PC-3 (cell line): ENCODE data around the gene PAGR1. TPM values are rescaled to one million over a fixed set of nuclear protein-coding genes. Genes with fewer than 3 reads are reported as not detected.

Source experiments
- ATAC-seq: fragments of 200-7000 bp; cut with Tn5 transposase; 2 replicates; pipeline ENCODE4 v1.9.1; 2020; ENCODE audit warnings: mild to moderate bottlenecking, moderate library complexity
- BruUV-seq: library from RNA; stranded (reverse); fragments of 400-500 nt; replicated peaks from 2 replicates; lab custom pipeline; 2021; lab: Mats Ljungman, UMichigan
- CTCF ChIA-PET: fragments of 300-600 bp; sonication (Branson Sonifier 250); formaldehyde crosslinking; loops from one replicate; lab custom pipeline; 2022; ENCODE audit warnings: antibody characterized with exemption; lab: Charles Lee
- POLR2A ChIA-PET: fragments of 300-600 bp; sonication (Branson Sonifier 250); formaldehyde crosslinking; loops from one replicate; lab custom pipeline; 2022; ENCODE audit warnings: antibody characterized with exemption; ENCODE audit not compliant: unreplicated experiment; lab: Charles Lee
- DNase-seq: peaks from one replicate; pipeline ENCODE4 v3.0.0-alpha.2; 2015
- H2AFZ ChIP-seq: fragments of 300-600 bp; sonication (generic); 2 replicates; pipeline ENCODE4 v1.6.0; 2016; ENCODE audit warnings: antibody characterized with exemption, low read length
- H3F3A ChIP-seq: fragments of 300-600 bp; sonication (generic); one replicate; pipeline ENCODE4 v1.6.0; 2017; ENCODE audit warnings: antibody characterized with exemption, low read length, control low read depth, mild to moderate bottlenecking; ENCODE audit not compliant: unreplicated experiment
- H3K27ac ChIP-seq: fragments of 300-600 bp; sonication (generic); 2 replicates; pipeline ENCODE4 v1.5.1; 2016; ENCODE audit warnings: mild to moderate bottlenecking, low read length
- H3K27me3 ChIP-seq: fragments of 300-600 bp; sonication (generic); 2 replicates; pipeline ENCODE4 v1.6.1; 2016; ENCODE audit warnings: low read length, mixed read lengths
- H3K36me3 ChIP-seq: fragments of 300-600 bp; sonication (generic); 2 replicates; pipeline ENCODE4 v1.6.1; 2016; ENCODE audit warnings: low read depth, mixed run types, low read length, mixed read lengths
- H3K4me1 ChIP-seq: fragments of 300-600 bp; sonication (generic); 2 replicates; pipeline ENCODE4 v1.5.1; 2016; ENCODE audit warnings: low read length; ENCODE audit not compliant: insufficient read depth
- H3K4me2 ChIP-seq: fragments of 300-600 bp; sonication (generic); 2 replicates; pipeline ENCODE4 v1.6.0; 2016; ENCODE audit warnings: low read length
- H3K4me3 ChIP-seq: fragments of 300-600 bp; sonication (generic); 2 replicates; pipeline ENCODE4 v1.5.1; 2016; ENCODE audit warnings: mild to moderate bottlenecking, low read length, mixed read lengths
- H3K79me2 ChIP-seq: fragments of 300-600 bp; sonication (generic); 2 replicates; pipeline ENCODE4 v1.6.1; 2017; ENCODE audit warnings: low read length, mixed read lengths
- H3K9ac ChIP-seq: fragments of 300-600 bp; sonication (generic); 2 replicates; pipeline ENCODE4 v1.6.0; 2016; ENCODE audit warnings: mild to moderate bottlenecking, low read length
- H3K9me2 ChIP-seq: fragments of 300-600 bp; sonication (generic); replicated peaks from 2 replicates; pipeline ENCODE4 v1.6.1; 2016; ENCODE audit warnings: mixed run types, low read length, mixed read lengths
- H3K9me3 ChIP-seq: fragments of 300-600 bp; sonication (generic); 2 replicates; pipeline ENCODE4 v1.6.1; 2016; ENCODE audit warnings: low read length, mixed read lengths
- H4K20me1 ChIP-seq: fragments of 300-600 bp; sonication (generic); 2 replicates; pipeline ENCODE4 v1.6.1; 2016; ENCODE audit warnings: low read length, mixed read lengths
- CTCF ChIP-seq: fragments of 300-600 bp; sonication (generic); conservative IDR thresholded peaks from 2 replicates; pipeline ENCODE4 v1.5.1; 2017; ENCODE audit warnings: antibody characterized with exemption, low read depth, mild to moderate bottlenecking, low read length
- EZH2 ChIP-seq: fragments of 300-600 bp; sonication (generic); IDR thresholded peaks from one replicate; pipeline ENCODE4 v1.6.1; 2017; ENCODE audit warnings: antibody characterized with exemption, mild to moderate bottlenecking, low read length; ENCODE audit not compliant: unreplicated experiment
- EZH2phosphoT487 ChIP-seq: fragments of 300-600 bp; sonication (generic); IDR thresholded peaks from 2 replicates; pipeline ENCODE4 v1.6.1; 2018; ENCODE audit warnings: mild to moderate bottlenecking, antibody characterized with exemption, low read length, borderline replicate concordance
- intact Hi-C: fragments of 100-400 bp; cut with micrococcal nuclease; formaldehyde crosslinking; loops from 2 replicates; pipeline ENCODE4 v1.9.0; 2023
- total RNA-seq: library from RNA; depleted of rRNA; stranded (reverse); fragments of >200 nt; gene quantifications from 2 replicates; pipeline ENCODE4 v1.2.3, GENCODE V29; 2014

PAGR1 gene
- total RNA-seq, 1 experiment from 2014 or later: 53.8 TPM

GRCh38 chr16:29813644-29814562 lies 2.0 kb upstream of the PAGR1 start:
- DNase-seq: no peak
- no peak overlapping the region for H3K4me2 ChIP-seq
- intact Hi-C loops: no loop called here
- TF ChIP-seq EZH2phosphoT487 (no peak), CTCF (no peak), EZH2 (no peak)
- H3K36me3 ChIP-seq: no peaks in the 10 kb centered on the region; the same call in none of the 2 replicates
- H4K20me1 ChIP-seq: no peaks in the 10 kb centered on the region
- H3K9me2 ChIP-seq: no peaks in the 10 kb centered on the region
- H3K4me3 ChIP-seq: no peak overlapping the region
- BruUV-seq: no TSS peak
- H3K27ac ChIP-seq: no peak overlapping the region
- CTCF ChIA-PET: no interaction called here
- no peak overlapping the region for H3K9ac ChIP-seq
- no peak for ATAC-seq
- H3K9me3 ChIP-seq: no peaks in the 10 kb centered on the region
- POLR2A ChIA-PET: no interaction called here
- H3F3A ChIP-seq: peaks cover 3% of the 10 kb centered on the region
- H3K79me2 ChIP-seq: peaks cover 40% of the 10 kb centered on the region
- peaks cover 44% of the 10 kb centered on the region for H3K4me1 ChIP-seq
- no peaks in the 10 kb centered on the region for H3K27me3 ChIP-seq
- H2AFZ ChIP-seq: no peak overlapping the region

- intact Hi-C loops: no loop called here
- TF ChIP-seq EZH2: no peak
- no peak for TF ChIP-seq EZH2phosphoT487
- TF ChIP-seq CTCF: no peak
- Histone ChIP-seq H2AFZ (no peak overlapping the region), H3K4me3 (no peak overlapping the region), H3K9me2 (no peaks in the 10 kb centered on the region), H3K4me1 (peaks cover 43% of the 10 kb centered on the region), H3K36me3 (no peaks in the 10 kb centered on the region; the same call in none of the 2 replicates), H3K27me3 (no peaks in the 10 kb centered on the region), H3K9me3 (no peaks in the 10 kb centered on the region), H4K20me1 (no peaks in the 10 kb centered on the region), H3K4me2 (no peak overlapping the region), H3K27ac (no peak overlapping the region), H3F3A (peaks cover 3% of the 10 kb centered on the region), H3K9ac (no peak overlapping the region), H3K79me2 (peaks cover 34% of the 10 kb centered on the region)
- BruUV-seq: no TSS peak
- ChIA-PET POLR2A (no interaction called here), CTCF (no interaction called here)
- no peak for ATAC-seq
- DNase-seq: no peak
Observed at GRCh38 chr16:29814592-29814991, 1.4 kb upstream of the PAGR1 start.
